Stimulated activated CD4-positive, alpha-beta T cell treated with anti-CD3 and anti-CD28 coated beads, Interleukin-4, amount 100 ng/mL, for 1 hour (primary cell): Measurements from ENCODE around the gene ITPR3.

Experiments used
- DNase-seq: peaks from one replicate; pipeline ENCODE4 v3.0.0-alpha.2; 2020

Gene ITPR3

DNA sequence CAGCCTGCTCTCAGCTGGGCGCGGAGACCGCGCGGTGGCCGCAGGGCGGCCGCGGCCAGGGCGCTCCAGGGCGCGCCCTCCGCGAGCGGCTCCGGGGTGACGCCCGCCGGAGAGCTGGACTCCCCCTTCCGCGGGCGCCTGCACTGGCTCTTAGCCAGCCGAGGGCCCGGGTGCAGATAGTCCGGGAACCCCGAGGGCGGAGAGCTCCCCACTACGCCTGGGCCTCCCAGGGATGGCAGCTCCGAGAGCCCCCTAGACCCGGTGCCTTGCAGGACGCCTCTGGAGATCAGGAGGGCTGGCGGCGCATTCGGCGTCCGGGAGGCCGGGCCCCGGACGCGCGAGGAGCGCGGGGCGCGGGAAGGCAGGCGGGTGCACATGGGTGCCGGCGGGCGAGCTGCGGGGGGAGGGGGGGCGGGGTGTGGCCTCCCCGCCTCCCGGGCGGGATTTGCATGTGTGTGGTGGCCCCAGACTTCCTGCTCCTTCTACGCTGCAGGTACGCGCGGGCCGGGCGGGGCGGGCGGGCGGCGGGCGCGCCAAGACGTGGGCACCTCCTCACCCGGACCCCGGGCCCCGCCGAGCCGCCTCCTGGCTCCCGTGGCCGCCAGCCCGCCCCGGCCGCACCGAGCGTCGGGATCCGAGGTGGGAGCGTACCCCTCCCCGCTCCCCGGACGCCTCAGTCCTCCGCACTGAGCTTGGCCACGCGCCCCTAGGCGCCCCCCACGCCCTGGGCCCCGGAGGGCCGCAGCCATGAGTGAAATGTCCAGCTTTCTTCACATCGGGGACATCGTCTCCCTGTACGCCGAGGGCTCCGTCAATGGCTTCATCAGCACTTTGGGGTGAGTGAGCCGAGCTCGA is at the start of gene ITPR3:
Gene ITPR3, plus strand, starts transcription at position 467 of the 855 bp plus-strand sequence. Its CDS starts 281 bp downstream, at position 748.
- DNase-seq = peak; percentile 71

DNA sequence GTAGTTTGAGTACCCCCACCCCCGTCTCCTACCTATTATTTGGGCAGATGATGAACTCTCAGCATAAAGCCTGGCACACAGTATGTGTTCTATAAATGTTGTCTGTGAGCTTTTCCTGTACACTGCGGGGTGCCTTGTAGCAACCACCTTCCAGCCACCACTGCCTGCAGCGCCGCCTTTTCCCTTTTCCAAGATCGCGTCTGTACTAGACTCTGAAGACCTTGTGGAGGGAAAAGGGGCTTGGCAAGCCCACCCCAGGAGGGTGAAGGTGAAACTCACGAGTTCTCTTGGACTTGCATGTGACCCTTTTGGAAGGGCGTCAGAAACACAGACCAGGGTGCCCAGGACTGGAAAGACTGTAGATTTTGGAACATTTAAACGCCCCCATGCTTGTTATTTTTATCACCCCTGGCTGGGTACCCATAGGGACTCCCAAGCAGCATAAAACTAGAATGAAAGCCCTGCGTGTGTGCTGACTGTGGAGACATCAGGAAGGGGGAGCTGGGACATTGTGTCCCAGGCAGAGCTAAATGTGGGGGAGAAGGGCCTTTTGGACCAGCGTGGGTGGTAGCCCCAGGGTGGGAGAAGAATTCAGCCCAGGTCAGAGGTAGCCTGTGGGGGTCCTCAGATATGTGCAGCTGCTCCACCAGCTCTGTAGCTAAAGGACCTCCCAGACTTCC is 49.3 kb upstream of the ITPR3 start:
- no peak for DNase-seq

GRCh38 chr6:33575211-33575610 is 45.9 kb upstream of the ITPR3 start:
- no peak for DNase-seq

DNA sequence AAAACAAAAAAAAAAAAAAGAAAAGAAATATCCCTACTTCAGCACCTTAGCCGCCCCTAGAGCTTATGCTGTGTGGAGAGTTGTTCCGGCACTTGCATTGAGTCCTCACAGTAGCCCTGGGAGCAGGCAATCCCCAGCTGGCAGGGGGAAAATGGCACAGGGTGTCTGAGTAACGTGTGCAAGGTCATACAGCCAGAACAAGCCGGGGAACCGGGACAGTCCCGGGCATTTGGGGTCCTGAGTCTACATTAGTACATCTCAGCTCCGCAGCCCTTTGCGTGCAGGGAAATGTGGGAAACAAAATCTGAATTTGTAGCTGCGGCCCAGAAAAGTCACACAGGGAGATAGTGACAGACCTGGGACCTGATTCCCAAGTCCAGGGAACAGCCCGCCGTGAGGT is 44.5 kb upstream of the ITPR3 start:
- DNase-seq = no peak

- no peak for DNase-seq
Measured at GRCh38 chr6:33577106-33577535, 44.0 kb upstream of the ITPR3 start.

DNA sequence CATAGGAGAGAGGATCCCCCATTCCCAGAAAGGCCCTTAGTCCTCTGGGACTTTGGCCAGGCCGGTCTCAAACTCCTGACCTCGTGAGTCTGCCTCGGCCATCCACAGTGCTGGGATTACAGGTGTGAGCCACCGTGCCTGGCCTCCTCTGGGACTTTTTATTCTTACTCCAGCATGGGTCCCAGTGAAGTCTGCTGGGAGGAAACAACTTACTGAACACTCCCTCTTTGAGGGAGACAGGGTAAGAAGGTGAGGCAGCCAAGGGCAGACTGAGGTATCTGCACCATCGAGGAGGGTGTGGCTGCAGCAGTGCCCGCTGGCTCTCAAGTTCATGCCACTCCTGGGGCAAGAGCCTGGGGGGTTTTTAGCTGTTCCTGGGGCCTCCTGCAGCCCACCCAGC is 43.4 kb upstream of the ITPR3 start:
- no peak for DNase-seq

DNA sequence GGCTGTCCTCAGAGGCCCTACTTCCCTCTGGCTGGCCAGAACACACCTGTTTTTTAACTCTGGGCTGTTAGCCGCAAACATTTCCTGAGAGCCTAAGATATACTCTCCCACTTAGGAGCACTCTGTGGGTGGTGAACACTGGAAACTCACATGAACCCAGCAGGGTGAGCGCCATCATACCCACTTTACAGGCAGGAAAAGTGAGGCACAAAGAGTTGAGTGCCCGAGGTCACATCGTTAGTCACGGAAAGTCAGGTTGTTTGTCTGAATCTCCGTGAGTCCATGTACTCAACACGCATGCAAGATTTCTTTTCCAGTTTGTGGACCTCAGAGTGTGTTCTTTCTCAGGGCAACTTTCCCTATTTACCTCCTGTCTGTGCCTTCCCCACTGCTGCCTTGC is 43.0 kb upstream of the ITPR3 start:
- no peak for DNase-seq

- DNase-seq = no peak
Measured at GRCh38 chr6:33578588-33579011, 42.5 kb upstream of the ITPR3 start.

GRCh38 chr6:33579828-33580714 is 41.1 kb upstream of the ITPR3 start, which contains the start of gene BAK1:
Gene BAK1, minus strand, starts transcription at chr6:33580276. Its CDS starts 2,672 bp downstream, at chr6:33577604.
- peak; percentile 80 for DNase-seq

- no peak for DNase-seq
Measured at GRCh38 chr6:33581186-33581585, 39.9 kb upstream of the ITPR3 start.

DNA sequence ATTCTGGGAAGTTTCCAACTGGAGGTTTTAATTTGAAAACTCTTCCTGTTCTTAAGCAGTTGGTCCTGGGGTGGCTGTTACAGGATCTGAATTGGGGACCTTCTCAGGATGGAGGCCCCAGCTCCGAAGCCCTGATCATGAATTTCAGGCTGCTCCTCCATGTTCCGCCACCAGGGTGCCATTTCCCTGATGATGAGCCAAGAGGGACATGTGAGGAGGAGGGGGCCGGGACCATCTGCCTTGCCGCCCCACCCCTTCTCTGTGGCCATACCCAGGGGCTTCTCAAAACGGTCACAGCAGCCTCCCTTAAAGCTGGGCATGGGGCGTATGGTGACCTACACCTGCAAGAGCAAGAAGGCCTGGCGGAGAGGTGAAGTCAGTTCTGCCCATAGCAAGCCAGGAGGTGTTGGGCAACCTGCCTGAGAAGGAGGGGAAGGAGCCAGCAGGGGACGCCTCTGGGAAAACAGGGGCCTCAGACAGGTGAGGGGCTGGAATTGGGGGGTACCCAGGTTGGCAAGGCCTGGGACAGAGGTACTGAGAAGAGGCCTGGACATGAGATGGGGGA is 37.4 kb upstream of the ITPR3 start:
- DNase-seq = no peak

GRCh38 chr6:33584700-33585402 is 36.3 kb upstream of the ITPR3 start:
- DNase-seq = no peak

DNA sequence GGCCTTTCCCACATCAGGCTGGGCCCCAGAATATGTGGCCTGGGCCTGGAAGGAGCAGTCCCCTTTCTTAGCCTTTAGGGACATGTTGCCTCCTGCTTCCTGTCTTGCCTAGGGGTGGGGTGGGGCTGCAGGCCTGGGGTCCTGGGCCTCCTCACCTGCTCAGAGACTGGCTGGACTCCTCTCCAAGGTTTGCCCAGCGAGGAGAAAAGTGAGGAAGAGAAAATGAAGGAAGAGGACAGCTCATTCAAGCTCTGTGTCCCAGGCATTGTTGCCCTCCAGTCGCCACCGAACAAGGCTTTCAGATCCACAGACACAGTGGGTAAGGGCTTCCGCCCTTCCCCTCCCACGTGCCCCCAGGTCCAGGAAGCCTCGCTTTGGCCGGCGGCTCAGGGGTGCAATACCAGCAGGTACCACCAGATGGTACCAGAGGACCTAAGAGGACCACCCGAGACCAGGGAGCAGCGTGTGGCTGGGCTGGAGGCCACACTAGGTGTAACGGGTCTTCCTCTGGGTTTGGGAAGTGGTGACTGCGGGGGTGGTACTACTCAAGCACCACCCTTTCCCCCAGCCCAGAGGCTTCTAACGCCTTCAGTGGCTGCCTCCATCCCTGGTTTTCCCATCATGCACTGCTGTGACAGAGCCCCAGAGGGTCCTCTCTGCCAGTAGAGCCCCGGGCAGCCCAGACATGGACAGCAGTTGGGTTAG is 35.6 kb upstream of the ITPR3 start:
- peak; percentile 87 for DNase-seq

GRCh38 chr6:33586108-33586640 is 34.9 kb upstream of the ITPR3 start:
- DNase-seq = no peak

- no peak for DNase-seq
Measured at GRCh38 chr6:33587529-33587928, 33.6 kb upstream of the ITPR3 start.

DNA sequence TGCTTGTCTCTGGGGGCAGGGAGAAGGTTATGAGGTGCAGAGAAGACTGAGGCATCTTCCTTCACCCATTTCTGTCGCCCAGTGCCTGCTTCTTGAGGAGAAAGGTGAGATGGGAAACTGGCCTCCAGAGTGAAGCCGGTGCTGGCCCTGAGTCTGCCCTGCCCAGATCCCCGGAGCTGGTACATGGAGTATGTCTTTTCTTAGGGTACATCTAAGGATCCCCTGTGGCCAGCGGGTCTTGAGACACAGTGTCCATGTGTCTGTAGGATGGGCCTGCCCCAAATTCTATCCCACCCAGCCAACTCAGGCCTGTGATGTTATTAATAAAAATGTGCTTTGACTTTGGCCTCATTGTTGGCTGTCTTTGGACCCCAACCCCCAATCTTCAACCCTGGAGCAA is 32.2 kb upstream of the ITPR3 start:
- DNase-seq = no peak

- no peak for DNase-seq
Measured at GRCh38 chr6:33589392-33589730, 31.8 kb upstream of the ITPR3 start.

DNA sequence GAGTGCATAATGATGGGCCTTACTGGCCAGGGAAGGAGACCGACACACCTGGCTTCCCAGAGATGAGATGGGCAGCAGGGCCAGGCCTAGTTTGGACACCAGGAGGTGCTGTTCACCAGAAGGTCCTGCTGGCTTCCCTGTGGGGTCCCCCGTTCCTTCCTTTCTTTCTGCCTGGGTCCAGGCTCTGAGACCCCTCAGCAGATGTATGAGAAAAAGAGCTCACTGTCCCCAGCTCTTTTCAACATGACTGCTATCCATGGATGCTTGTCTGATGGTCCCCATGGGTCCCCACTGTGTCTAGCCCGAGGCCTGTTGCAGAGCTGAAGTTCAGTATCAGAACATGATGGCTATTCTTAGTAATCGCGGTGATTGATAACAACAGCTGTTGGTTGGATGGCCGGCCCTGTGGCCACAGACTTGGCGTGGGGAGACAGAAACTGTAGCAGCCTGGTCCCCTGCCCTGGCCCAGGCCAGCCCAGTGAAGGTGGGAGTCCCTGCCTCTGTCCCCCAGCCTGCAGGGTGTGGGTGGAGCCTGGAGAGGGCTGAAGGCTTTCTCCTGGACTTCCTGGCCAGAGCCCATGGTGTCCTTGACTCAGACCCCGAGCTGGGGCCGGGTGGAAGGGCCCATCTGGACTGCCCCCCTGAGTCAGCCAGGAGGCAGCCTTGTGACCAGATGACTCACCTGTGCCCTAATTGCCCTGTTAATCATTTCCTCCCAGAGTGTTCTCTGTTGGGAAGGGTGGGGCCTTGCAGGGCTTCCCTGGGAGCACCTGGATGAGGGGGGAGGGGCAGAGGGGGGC is 31.2 kb upstream of the ITPR3 start:
- DNase-seq = peak; percentile 43

GRCh38 chr6:33590531-33591198 is 30.5 kb upstream of the ITPR3 start:
- DNase-seq = no peak
